HG03342 (cell line): ENCODE measurements around the gene STMN3.
"Not testable (repeated sequence)": the region's sequence is repeated elsewhere in the genome, so short reads cannot be mapped to it uniquely, and the experiment has no call there.

Experiments
- ATAC-seq: cut with Tn5 transposase; IDR thresholded peaks from one replicate; pipeline ENCODE4 v1.9.1; 2021; ENCODE audit warnings: mild to moderate bottlenecking, moderate library complexity; ENCODE audit not compliant: unreplicated experiment

The STMN3 gene

DNA sequence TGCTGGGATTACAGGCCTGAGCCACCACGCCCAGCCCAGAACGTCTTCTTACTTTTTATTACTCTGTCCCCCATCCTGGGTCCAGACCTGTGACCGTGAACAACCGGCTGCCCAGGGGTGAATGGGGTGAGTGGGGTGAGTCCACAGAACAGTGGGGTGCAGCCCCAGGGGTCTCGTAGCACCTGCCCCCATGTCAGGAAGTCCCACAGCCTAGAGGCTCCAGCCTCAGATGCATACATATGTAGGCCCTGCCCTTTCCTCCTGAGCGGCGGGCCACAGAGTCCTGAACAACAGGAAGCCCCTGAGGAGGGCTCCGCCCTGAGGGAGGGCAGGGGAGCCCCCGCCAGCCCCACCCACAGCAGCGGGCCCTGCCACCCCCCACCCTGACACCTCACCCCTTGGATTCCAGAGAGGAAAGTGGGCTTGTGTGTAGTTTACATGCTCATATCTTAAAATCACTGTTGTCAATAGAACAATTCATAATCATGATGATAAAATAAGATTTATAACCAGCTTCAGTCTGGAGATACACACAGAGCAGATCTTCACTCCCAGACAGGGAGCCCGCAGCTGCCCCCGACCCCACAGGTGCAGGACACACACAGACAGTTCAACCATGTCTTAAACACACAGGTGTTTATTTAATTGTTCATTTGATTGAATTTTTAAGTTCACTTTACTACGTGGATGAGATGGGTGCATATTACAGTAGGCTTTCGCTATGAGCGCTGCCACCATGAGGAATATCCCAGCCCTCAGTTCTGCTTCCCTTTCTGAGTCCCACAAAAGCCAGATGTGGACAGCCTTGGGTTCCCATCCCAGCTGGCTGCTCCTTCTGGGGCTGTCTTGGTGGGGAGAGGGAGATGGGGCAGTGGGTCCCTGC, 13.9 kb downstream of the STMN3 start:
- ATAC-seq: no peak

DNA sequence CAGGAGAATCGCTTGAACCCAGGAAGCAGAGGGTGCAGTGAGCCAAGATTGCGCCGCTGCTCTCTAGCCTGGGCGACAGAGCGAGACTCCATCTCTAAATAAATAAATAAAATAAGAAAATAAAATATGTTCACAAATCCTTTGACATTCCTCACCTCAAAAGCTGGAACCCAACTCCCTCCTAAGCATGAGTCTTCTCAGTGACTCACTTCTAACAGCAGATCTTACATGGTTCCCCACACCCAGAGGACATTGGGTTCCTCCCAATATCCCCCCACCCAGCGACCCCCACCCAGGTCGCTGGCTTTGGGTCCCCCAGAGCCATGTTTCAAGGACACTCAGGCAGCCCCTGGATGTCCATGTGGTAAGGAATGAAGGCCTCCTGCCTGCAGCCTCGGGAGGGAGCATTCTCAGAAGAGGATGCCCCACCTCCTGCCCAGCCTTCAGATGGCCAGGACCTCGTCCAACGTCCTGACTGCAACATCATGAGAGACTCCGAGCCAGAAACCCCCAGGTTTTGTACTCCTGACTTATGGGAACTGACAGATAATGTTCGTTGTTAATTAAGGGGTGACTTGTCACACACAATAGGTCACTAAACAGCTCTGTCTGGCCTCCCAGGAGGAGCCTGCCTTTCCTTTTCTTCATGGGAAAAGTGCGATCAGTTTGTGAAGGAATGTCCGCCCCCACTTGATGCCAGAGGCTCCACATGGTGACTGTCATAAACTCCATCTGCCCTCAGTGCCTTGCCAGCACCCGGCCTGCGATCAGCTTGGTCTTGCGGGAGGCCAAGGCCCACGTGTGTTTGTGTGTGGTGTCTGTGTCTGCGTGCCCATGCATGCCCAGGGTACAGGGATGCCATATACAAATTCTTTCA, 16.2 kb downstream of the STMN3 start:
- ATAC-seq: no peak

DNA sequence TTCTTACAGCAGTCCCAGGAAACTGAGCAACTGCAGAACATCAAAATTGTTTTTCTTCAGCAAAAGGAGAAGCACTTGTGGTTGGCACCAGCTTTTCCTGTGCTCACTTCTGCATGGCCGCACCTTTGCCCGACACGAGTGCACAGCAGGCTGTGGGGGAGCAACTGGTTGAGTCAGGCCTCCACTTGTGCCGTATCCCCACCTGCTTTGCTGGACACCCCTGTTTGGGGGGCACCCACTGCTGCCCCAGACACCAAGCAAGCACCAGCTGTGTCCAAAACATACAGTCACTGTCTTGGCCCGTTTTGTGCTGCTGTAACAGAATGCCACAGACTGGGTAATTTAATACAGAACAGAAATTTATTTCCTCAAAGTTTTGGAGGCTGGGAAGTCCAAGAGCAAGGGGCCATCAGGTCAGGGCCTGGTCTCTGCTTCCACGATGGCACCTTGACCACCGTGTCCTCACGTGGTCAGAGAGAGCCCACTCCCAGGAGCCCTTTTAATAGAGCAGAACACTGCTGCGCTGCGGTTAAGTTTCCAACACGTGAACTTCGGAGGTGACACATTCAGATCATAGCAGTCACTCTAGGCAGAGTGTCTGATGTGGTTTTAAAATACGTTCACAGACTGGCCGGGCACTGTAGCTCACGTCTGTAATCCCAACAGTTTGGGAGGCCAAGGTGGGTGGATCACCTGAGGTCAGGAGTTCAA, 17.6 kb downstream of the STMN3 start:
- peak; percentile 55 for ATAC-seq

DNA sequence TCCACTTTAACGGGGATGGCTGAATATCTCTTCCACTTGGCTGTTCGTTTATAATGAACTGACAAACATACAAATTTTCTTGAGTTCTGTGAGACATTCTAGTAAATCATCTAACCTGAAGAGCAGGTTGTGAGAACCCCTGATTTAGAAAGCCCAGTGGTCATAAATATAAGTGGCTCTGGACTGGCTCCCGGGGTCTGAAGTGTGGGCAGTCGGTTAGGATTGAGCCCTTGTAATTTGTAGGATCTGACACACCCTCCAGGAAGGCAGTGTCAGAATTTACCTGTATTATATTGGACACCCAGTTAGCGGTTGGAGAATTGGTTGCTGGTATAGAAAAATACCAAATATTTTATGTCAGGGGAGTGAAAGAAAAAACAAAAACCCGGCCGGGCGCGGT, 19.5 kb downstream of the STMN3 start:
- no peak for ATAC-seq

DNA sequence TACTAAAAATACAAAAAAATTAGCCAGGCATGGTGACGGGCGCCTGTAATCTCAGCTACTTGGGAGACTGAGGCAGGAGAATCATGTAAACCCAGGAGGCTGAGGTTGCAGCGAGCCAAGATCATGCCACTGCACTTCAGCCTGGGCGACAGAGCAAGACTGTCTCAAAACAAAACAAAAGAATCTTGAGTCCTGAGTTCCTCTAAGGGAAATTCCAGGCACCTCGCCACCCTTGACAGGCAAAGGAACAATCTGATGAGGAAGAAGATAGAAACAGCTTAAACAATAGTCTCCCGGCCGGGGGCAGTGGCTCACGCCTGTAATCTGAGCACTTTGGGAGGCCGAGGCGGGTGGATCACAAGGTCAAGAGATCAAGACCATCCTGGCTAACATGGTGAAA, 21.8 kb downstream of the STMN3 start:
- not testable (repeated sequence) for ATAC-seq

DNA sequence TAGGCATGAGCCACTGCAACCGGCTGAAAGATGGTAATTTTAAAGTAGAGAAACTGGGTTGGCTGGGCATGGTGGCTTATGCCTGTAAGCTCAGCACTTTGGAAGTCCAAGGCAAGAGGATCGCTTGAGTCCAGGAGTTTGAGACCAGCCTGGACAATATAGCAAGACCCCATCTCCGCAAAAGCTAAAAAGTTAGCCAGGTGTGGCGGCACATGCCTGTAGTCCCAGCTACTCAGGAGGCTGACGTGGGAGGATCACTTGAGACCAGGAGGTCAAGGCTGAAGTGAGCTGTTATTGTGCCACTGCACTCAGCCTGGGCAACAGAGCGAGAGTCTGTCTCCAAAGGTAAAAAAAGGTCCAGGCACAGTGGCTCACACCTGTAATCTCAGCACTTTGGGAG, 22.3 kb downstream of the STMN3 start:
- not testable (repeated sequence) for ATAC-seq

DNA sequence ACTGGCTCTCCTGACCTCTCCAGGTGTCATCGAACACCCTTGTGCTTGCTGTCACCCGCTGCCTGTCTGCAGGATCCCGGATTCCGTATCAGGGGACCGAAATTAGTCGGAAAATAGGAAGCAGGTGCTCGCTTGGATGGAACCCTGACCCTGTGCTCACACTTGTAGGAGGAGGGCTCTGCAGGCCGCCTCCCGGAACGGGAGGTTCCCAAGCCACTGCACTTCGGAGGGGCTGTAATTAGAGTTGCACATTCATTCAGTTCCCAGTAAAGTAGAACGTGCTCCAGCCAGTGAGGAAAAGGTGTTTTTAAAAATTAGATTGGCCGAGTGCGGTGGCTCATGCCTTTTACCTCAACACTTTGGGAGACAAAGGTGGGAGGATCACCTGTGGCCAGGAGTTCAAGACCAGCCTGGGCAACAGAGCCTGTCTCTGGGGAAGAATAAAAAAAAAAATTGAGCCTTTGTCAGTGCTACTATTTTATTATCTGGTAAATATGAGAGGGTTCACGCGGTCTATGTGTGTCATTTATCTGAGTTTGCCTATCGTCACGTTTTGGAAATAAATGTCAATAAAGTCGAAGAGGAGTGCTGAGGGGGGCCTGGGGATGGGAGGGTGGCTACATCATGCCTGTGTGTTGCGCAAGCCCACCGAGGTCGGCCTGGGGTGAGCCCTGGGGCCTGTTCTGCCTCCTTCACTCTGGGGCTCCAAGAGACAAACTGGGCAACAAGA, 24.8 kb downstream of the STMN3 start:
- no peak for ATAC-seq

DNA sequence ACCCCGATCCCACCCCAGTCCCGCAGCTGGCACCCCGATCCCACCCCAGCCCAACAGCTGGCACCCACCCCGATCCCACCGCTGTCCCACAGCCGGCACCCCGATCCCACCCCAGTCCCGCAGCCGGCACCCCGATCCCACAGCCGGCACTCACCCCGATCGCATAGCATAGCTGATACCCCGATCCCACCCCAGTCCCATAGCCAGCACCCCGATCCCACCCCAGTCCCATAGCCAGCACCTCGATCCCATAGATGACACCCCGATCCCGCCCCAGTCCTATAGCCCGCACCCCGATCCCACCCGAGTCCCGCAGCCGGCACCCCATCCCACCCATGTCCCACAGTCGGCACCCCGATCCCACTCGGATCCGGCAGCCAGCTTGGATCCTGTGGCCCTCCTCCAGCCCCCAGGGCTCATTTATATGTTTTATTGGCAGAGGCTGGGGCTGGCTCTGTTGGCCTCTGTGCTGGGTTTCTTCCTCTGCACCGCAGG, 25.4 kb downstream of the STMN3 start:
- ATAC-seq: no peak

DNA sequence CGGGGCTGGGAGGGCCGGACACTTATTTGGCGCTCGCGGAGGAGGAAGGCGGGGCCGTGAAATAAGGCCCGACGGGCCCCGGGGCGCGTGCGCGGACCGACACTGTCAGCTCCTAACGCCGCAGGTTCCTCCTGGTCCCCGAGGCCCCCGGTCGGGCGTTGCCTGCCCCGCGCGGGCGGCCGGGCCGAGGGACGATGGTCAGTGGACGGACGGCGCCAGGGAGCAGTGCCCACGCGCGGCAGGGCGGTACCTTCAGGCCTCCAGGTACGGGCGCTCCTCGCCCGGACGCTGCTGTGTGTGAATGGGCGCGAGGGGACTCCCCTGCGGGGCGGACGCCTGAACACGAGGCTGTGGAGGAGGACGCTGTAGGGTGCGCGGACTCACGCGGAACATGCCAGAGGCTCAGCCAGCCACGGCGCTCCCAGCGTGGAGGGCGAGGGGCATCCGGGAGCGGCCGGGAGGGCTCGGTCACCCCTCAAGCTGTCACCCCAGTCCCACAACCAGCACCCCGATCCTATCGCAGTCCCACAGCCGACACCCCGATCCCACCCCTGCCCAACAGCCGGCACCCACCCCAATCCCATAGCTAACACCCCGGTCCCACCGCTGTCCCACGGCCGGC, 26.0 kb downstream of the STMN3 start:
- peak; percentile 86 for ATAC-seq

DNA sequence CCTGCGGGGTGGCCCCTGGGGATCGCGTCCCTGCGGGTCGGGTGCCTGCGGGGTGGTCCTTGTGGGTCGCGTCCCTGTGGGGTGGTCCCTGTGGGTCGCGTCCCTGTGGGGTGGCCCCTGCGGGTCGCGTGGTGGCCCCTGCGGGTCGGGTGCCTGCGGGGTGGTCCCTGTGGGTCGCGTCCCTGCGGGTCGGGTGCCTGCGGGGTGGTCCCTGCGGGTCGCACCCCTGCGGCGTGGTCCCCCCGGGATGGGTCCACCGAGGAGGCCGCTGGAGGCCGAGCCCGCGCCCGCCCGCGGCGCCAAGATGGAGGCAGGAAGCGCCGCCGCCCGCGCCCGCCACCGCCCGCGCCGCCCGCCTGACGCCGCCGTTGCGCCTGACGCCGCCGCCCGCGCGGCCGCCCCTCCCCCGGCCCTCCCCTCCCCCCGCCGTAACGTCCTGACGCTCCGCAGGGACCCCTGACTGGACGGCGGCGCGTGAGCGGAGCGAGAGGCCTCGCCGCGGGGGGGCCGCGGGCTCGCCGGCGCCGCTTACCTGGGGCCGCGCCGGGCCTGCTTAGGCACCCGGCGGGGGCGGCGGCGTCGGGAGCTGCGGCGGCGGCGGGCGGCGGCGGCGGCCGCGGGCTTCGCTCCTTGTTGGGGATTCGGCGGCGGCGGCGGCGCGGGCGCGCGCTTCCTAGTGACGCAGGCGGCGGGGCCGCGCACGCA, 26.6 kb downstream of the STMN3 start, which contains the start of gene GMEB2:
Gene GMEB2, minus strand, starts transcription at position 678 of the 705 bp plus-strand sequence. CDS start 7,704 bp downstream, outside the sequence.
- peak; percentile 43 for ATAC-seq

DNA sequence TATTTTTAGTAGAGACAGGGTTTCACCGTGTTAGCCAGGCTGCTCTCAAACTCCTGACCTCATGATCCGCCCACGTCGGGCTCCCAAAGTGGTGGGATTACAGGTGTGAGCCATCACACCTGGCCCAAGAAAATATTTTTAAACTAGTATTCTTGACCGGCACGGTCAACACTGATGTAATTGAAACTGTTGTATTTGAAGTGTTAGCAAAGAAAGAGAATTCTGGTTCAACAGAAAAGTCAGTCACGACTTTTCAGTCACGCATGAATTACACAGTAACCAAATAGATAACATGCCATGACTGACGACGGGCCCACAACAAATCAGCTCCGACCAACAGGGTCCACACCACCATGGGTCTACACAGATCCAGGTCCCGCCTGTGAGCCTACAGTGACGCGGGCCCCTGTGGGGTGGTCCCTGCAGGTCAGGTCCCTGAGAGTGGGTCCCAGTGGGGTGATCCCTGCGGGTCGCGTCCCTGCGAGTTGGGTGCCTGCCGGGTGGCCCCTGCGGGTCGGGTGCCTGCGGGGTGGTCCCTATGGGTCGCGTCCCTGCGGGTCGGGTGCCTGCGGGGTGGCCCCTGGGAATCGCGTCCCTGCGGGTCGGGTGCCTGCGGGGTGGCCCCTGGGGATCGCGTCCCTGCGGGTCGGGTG, 27.3 kb downstream of the STMN3 start:
- no peak for ATAC-seq

DNA sequence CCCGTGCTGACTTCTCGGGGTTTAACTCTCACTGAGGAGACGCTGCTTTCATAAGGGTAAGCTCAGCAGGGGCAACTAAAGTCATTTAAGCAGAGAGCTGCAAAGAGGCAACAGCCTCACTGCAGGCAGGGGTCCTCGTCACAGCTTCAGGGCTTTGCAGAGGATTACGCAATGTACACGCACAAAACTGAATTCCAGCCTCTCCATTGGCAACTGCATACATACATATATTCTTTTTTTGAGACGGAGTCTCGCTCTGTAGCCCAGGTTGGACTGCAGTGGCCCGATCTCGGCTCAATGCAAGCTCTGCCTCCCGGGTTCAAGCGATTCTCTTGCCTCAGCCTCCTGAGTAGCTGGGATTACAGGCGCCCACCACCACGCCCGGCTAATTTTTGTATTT, 28.7 kb downstream of the STMN3 start:
- no peak for ATAC-seq

DNA sequence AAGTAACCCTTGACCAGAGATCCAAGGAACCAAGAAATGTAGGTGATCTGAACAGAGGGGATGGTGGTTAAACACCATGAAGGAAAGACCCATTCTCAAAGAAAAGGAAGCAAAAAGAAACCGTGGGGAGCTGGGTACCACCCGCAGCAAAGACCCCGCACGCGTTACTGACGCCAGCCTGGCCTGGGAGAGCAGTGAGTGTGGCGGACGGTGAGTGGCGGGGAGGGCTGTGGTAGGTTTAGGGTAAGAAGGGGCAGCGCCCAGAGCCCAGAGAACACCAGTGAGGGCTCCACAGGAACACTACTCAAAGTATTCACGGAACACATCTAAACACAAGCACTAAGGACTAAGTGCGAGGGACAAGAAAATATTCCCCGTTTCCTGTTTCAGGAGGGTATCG, 30.5 kb downstream of the STMN3 start:
- no peak for ATAC-seq

DNA sequence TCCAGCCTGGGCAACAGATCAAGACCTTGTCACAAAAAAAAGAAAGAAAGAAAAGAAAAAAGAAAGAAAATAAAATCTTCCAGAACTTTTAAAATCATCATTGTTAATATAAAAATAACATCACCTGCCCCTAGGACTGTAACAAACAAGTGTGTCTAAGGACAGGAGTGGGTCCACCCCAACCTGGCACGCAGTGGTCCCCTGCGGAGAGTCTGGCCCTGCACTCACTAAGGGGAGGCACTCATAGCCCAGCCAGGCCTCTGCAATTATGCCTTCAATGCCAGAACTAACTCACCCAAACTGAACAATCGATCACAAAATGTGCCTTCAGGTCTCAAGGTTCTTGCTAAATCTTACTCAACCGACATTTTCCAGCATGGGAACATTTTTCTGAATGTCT, 31.1 kb downstream of the STMN3 start:
- ATAC-seq: no peak

DNA sequence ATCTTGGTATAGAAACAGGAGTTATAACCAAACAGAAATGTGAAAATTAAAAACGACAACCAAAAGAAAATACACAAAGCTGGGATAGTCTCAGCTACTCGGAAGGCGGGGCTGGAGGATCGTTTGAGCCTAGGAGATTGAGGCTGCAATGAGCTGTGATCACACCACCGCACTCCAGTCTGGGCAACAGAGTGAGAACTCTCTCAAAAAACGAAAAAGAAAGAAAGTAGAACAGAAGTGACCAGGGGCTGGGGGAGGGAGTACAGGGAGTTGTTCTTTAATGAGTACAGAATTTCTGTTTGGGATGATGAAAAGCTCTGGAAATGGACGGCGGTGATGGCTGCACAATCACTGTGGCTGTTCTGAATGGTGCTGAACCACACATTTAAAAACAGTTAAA, 32.2 kb downstream of the STMN3 start:
- ATAC-seq: no peak

DNA sequence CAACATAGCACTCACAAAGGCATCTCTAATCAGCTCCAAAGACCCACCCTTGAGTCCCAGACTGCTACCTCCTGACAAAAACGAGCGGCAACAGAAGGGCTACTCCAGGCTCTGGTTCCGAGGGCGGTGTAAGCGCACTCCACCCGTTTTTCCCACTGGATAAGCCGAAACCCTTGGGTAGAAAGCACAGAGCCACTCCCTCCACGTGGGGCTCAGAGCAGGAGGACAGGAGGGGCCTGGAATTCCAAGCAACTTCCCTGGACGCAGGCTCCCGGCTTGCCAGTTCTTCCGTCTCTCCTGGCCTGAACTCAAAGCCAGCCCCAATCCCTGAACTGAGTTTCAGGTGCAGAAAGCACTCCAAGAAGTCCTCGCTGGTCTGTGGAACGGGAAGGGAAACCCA, 33.7 kb downstream of the STMN3 start:
- no peak for ATAC-seq

DNA sequence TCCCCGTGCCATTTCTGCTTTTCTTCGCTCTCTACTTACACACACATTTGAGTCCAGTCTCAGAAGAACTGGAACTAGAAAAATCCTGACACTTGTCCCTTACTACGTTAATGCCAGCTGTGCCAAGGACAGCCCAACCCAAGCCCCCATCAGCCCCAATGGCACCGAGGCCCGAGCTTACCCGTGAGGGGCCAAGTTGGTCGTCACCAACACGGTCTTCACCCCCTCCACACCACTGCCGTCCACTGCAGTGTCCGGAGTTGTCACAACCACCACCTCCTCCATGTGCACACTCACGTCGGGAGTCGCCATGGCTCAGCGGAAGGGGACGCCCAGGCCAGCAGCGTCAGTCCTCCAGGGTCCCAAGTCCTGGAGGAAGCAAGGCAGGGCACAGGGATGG, 34.1 kb downstream of the STMN3 start:
- no peak for ATAC-seq

DNA sequence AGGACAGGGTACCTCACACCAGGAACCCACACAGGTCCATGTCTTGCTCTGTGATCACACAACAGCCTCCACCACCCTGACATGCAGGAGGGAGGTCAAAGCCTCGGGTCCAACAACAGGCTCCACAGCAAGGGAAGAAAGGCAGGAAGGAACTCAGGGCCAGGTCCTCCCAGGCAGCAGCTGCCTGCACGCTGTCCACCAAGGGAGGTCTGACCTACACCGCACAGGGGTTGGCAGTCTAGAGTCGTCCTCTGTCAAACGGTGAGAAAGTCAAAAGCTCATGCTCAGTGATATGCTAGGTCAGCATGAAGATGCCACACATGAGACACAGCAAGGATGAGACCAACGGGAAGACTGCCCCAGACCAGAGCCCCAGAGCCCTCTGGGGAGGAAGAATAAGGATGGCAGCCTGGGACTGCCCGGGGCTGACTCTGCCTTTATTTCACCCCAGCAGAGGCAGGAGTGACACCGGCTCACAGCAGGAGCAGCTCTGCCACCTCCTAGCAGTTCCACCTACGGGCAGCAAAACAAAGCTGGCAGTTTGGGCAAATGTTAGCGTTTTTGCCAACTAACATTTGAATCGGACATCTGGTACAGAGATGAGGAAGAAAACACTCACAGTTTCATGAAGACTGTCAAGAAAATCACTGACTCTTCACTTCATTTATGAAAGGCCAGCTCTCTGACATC, 34.8 kb downstream of the STMN3 start:
- ATAC-seq: no peak
